ENCODE measurements around the gene HOXB1. TPM values are rescaled to one million over a fixed set of nuclear protein-coding genes. Genes with fewer than 3 reads are reported as not detected.

Gene HOXB1
- not detected for total RNA-seq (2021; ENCODE audit: unreplicated experiment)
- polyA plus RNA-seq (2012; ENCODE audit: insufficient read length): not detected
- percentile 16 among the genes with signal in this experiment for Bru-seq, nascent RNA
- BruChase-seq, experiment 1, labeled RNA remaining after a 2-hour chase: percentile 16 among the genes with signal in this experiment
- percentile 13 among the genes with signal in this experiment for BruChase-seq, experiment 2, labeled RNA remaining after a 6-hour chase
- long read RNA-seq: 0 reads

DNA sequence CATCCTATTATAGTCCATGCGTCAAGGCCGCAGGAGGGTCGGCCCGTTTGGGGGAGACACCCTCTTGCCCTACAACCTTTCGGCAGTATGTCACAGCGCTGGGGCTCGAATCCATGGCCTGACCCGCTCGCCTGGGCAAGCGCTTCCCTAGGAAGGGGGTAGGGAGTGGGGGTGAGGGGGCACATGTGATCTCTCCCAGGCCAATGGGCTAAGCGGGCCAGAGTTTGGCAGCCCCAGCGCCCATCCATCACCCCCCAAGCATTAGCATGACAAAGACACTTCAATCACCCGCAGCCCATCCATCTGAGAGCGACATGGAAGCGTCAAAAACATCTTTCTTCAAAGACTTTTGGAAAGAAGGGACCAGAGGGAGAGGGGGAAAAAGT is at the start of gene HOXB1:
HOXB1 (minus strand) TSS at position 125 of the 386 bp plus-strand sequence; CDS start at position 18, 107 bp downstream.
- TF ChIP-seq, protein P1, sequence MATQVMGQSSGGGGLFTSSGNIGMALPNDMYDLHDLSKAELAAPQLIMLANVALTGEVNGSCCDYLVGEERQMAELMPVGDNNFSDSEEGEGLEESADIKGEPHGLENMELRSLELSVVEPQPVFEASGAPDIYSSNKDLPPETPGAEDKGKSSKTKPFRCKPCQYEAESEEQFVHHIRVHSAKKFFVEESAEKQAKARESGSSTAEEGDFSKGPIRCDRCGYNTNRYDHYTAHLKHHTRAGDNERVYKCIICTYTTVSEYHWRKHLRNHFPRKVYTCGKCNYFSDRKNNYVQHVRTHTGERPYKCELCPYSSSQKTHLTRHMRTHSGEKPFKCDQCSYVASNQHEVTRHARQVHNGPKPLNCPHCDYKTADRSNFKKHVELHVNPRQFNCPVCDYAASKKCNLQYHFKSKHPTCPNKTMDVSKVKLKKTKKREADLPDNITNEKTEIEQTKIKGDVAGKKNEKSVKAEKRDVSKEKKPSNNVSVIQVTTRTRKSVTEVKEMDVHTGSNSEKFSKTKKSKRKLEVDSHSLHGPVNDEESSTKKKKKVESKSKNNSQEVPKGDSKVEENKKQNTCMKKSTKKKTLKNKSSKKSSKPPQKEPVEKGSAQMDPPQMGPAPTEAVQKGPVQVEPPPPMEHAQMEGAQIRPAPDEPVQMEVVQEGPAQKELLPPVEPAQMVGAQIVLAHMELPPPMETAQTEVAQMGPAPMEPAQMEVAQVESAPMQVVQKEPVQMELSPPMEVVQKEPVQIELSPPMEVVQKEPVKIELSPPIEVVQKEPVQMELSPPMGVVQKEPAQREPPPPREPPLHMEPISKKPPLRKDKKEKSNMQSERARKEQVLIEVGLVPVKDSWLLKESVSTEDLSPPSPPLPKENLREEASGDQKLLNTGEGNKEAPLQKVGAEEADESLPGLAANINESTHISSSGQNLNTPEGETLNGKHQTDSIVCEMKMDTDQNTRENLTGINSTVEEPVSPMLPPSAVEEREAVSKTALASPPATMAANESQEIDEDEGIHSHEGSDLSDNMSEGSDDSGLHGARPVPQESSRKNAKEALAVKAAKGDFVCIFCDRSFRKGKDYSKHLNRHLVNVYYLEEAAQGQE (IDR thresholded peaks at IDR 0.05; ENCODE audit: insufficient read depth in 1 of 2, low read depth in 2 of 2, low read length in 1 of 2): no peak
- no peak for TF ChIP-seq POLR2AphosphoS5 (IDR thresholded peaks at IDR 0.05; ENCODE audit: low read depth, low read length)
- TF ChIP-seq TCF7L2 (IDR thresholded peaks at IDR 0.05; ENCODE audit: low read depth, low read length): no peak
- TF ChIP-seq SIN3A (IDR thresholded peaks at IDR 0.05; ENCODE audit: borderline replicate concordance, insufficient read depth, low read depth, low read length): no peak
- TF ChIP-seq, protein P2, sequence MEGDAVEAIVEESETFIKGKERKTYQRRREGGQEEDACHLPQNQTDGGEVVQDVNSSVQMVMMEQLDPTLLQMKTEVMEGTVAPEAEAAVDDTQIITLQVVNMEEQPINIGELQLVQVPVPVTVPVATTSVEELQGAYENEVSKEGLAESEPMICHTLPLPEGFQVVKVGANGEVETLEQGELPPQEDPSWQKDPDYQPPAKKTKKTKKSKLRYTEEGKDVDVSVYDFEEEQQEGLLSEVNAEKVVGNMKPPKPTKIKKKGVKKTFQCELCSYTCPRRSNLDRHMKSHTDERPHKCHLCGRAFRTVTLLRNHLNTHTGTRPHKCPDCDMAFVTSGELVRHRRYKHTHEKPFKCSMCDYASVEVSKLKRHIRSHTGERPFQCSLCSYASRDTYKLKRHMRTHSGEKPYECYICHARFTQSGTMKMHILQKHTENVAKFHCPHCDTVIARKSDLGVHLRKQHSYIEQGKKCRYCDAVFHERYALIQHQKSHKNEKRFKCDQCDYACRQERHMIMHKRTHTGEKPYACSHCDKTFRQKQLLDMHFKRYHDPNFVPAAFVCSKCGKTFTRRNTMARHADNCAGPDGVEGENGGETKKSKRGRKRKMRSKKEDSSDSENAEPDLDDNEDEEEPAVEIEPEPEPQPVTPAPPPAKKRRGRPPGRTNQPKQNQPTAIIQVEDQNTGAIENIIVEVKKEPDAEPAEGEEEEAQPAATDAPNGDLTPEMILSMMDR (IDR thresholded peaks at IDR 0.05): no peak
- Histone ChIP-seq H3K4me1 (ENCODE audit: control insufficient read depth, insufficient read depth, low read length) (no peaks in the 10 kb centered on the region), H3K9me3 (ENCODE audit: control insufficient read depth, insufficient read depth, low read depth, low read length) (no peaks in the 10 kb centered on the region), H3K4me3 (ENCODE audit: low read depth in 2 of 2, low read length in 2 of 2) (no peak within 1 kb of the TSS), H3K36me3 (ENCODE audit: control insufficient read depth, insufficient read depth, low read length) (no peaks in the 10 kb centered on the region), H3K27ac (ENCODE audit: low read length) (no peak within 1 kb of the TSS), H3K27me3 (ENCODE audit: control insufficient read depth, insufficient read depth, low read length) (no peaks in the 10 kb centered on the region)
- in situ Hi-C loops (cut with HindIII; ENCODE audit: low pct_unique_long_range_greater_than_20kb, low sequenced_read_pairs): no loop called here
- BruUV-seq (replicated peaks): no TSS peak
- CTCF ChIA-PET: no interaction called here
- POLR2A ChIA-PET: no interaction called here
- DNase-seq (ENCODE audit: low read depth, low spot score) (no peak), ATAC-seq (no peak)
- intact Hi-C loops (cut with micrococcal nuclease; ENCODE audit: unreplicated experiment): no loop called here

DNA sequence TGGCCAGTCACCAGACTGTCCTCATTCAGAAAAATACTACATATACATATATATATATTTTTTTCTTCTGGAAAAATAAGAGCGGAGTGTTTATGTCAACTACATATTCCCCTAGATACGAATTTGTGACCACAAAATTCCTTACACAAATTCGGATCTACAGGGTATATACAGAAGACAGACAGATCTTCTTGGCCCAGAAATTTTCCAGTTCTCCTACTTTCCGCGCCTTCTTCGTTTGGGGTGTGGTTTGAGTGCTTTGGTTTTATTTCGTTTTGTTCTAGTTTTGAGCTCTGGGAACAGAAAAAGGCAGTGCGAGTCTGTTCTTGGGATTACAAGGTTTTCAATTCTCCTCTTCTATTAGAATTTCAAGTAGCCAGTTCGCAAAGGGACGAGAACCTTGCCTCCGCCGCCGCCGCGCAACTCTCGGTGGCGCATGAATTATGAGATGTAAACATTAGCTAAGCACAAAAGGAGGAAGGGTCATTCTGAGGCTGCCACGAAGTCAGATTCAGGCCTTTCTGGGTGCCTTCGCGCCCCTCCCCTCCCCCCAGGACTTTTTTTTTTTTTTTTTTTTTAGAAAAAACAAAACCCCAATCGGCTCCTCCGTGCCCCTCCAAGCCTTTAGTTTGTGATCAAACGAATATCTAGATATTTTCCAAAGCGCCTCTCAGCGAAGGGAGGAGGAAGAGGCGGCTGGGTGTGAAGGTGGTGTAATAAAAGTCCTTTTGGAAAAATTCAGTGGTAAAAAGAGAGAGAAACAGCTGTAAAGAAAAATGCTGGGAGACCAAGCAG is 49.1 kb upstream of the HOXB1 start:
- POLR2A ChIA-PET: interaction anchor here (0.6 to 0.9 kb wide), 3 partner anchors 11 to 34 kb away, joined by 4 to 7 read pairs (median 7); no protein-coding TSS in a partner anchor
- intact Hi-C loops (cut with micrococcal nuclease; ENCODE audit: unreplicated experiment) (no loop called here), in situ Hi-C loops (cut with HindIII; ENCODE audit: low pct_unique_long_range_greater_than_20kb, low sequenced_read_pairs) (no loop called here)
- TF ChIP-seq SIN3A (IDR thresholded peaks at IDR 0.05; ENCODE audit: borderline replicate concordance, insufficient read depth, low read depth, low read length) (no peak), POLR2AphosphoS5 (IDR thresholded peaks at IDR 0.05; ENCODE audit: low read depth, low read length) (no peak; the same call in 1 of the 2 replicates), TCF7L2 (IDR thresholded peaks at IDR 0.05; ENCODE audit: low read depth, low read length) (no peak)
- TF ChIP-seq, protein P2 (IDR thresholded peaks at IDR 0.05): no peak
- TF ChIP-seq, protein P1 (IDR thresholded peaks at IDR 0.05; ENCODE audit: insufficient read depth in 1 of 2, low read depth in 2 of 2, low read length in 1 of 2): no peak
- CTCF ChIA-PET: interaction anchor here (0.6 to 0.7 kb wide), 3 partner anchors 244 to 1087 kb away, joined by 4 to 9 read pairs (median 6); no protein-coding TSS in a partner anchor
- Histone ChIP-seq H3K27me3 (ENCODE audit: control insufficient read depth, insufficient read depth, low read length) (no peaks in the 10 kb centered on the region), H3K27ac (ENCODE audit: low read length) (peak overlapping the region; percentile 99), H3K4me1 (ENCODE audit: control insufficient read depth, insufficient read depth, low read length) (peaks cover 76% of the 10 kb centered on the region), H3K36me3 (ENCODE audit: control insufficient read depth, insufficient read depth, low read length) (peaks cover 9% of the 10 kb centered on the region), H3K4me3 (ENCODE audit: low read depth in 2 of 2, low read length in 2 of 2) (peak overlapping the region; percentile 70 to 99), H3K9me3 (ENCODE audit: control insufficient read depth, insufficient read depth, low read depth, low read length) (no peaks in the 10 kb centered on the region)
- BruUV-seq (replicated peaks): no TSS peak
- ATAC-seq (no peak), DNase-seq (ENCODE audit: low read depth, low spot score) (no peak)
